K562 (cell line): ENCODE measurements around the gene LGALS7. TPM values are rescaled to one million over a fixed set of nuclear protein-coding genes. Genes with fewer than 3 reads are reported as not detected.
A peak's percentile ranks its signal among the peaks of the same experiment; 100 is the strongest.

Experiments
- BCLAF1 ChIP-seq, 2 experiments: fragments of 450-650 bp in 1 of 2; IDR thresholded peaks; 2 replicates each; pipeline ENCODE4 v1.6.1; 2011 to 2017; ENCODE audit warnings: low read depth in 2 of 2, antibody characterized with exemption in 1 of 2, borderline replicate concordance in 1 of 2, low read length in 1 of 2, mild to moderate bottlenecking in 1 of 2, mixed read lengths in 1 of 2; ENCODE audit not compliant: control insufficient read depth in 1 of 2
- CBX3 ChIP-seq, 2 experiments: IDR thresholded peaks; 1 replicate in 1 of 2; 2 replicates in 1 of 2; pipeline ENCODE4 v1.6.1; 2012; ENCODE audit warnings: inconsistent platforms in 2 of 2, low read length in 2 of 2, borderline replicate concordance in 1 of 2, control low read depth in 1 of 2
- DMBX1 ChIP-seq: fragments of 250-450 bp; sonication (Bioruptor Pico); IDR thresholded peaks from 2 replicates; pipeline ENCODE4 v1.8.0; 2022; ENCODE audit warnings: inconsistent platforms, mild to moderate bottlenecking, moderate library complexity, borderline replicate concordance
- EHMT2 ChIP-seq: fragments of 450-650 bp; IDR thresholded peaks from 2 replicates; pipeline ENCODE4 v1.6.1; 2018; ENCODE audit warnings: antibody characterized with exemption
- HMG20B ChIP-seq: fragments of 250-450 bp; sonication (Bioruptor Pico); IDR thresholded peaks from 2 replicates; pipeline ENCODE4 v1.5.0; 2021; ENCODE audit warnings: mild to moderate bottlenecking
- KDM5B ChIP-seq: fragments of 200-600 bp; sonication (generic); IDR thresholded peaks from 2 replicates; pipeline ENCODE4 v1.6.1; 2012; ENCODE audit warnings: low read depth, mild to moderate bottlenecking, moderate library complexity, low read length, control low read depth, inconsistent platforms; ENCODE audit not compliant: insufficient replicate concordance
- MCM5 ChIP-seq: fragments of 450-650 bp; IDR thresholded peaks from 2 replicates; pipeline ENCODE4 v1.6.1; 2016; ENCODE audit warnings: low read depth
- MEIS2 ChIP-seq: fragments of 450-650 bp; IDR thresholded peaks from 2 replicates; pipeline ENCODE4 v1.6.1; 2014; ENCODE audit warnings: mild to moderate bottlenecking; ENCODE audit not compliant: partially characterized antibody
- MTA3 ChIP-seq: fragments of 450-650 bp; formaldehyde crosslinking; IDR thresholded peaks from 2 replicates; pipeline ENCODE4 v1.6.1; 2017; ENCODE audit warnings: mild to moderate bottlenecking, borderline replicate concordance
- MYNN ChIP-seq, 2 experiments: sonication (generic); formaldehyde crosslinking in 1 of 2; IDR thresholded peaks; 2 replicates each; pipeline versions ENCODE4 v1.5.0 to v1.6.1; 2016 to 2020; ENCODE audit warnings: antibody characterized with exemption in 1 of 2, missing genetic modification reagents in 1 of 2
- NR2C1 ChIP-seq, 2 experiments: fragments of 450-650 bp; IDR thresholded peaks; 2 replicates each; pipeline ENCODE4 v1.6.1; 2017; ENCODE audit warnings: mild to moderate bottlenecking in 2 of 2, antibody characterized with exemption in 1 of 2, inconsistent platforms in 1 of 2, missing compliant biosample characterization in 1 of 2, missing genetic modification characterization in 1 of 2
- PKNOX1 ChIP-seq: fragments of 450-650 bp; IDR thresholded peaks from 2 replicates; pipeline ENCODE4 v1.6.1; 2016
- PRDM10 ChIP-seq: fragments of 450-650 bp; IDR thresholded peaks from 2 replicates; pipeline ENCODE4 v1.6.1; 2018; ENCODE audit not compliant: partially characterized antibody
- RNF2 ChIP-seq: sonication (generic); IDR thresholded peaks from 2 replicates; pipeline ENCODE4 v1.6.1; 2016
- SRSF9 ChIP-seq: fragments of 200-400 bp; formaldehyde crosslinking; IDR thresholded peaks from 2 replicates; pipeline ENCODE4 v1.6.1; 2017; ENCODE audit warnings: low read depth, low read length, borderline replicate concordance
- ZBTB5 ChIP-seq: fragments of 450-650 bp; IDR thresholded peaks from 2 replicates; pipeline ENCODE4 v1.6.1; 2017; ENCODE audit warnings: antibody characterized with exemption
- ZNF717 ChIP-seq: fragments of 250-450 bp; sonication (Bioruptor Pico); IDR thresholded peaks from 2 replicates; pipeline ENCODE4 v1.5.0; 2021
- polyA plus RNA-seq, 8 experiments: library from polyadenylated mRNA; depleted of rRNA in 4 of 8; stranded (reverse) in 5 of 8; unstranded in 3 of 8; fragments of >200 nt; fragmentation: Nextera tagmentation in 2 of 8; fragmentation: Illumina TruSeq in 1 of 8; extraction: Ambion mirVana in 2 of 8; extraction: Trizol in 1 of 8; gene quantifications; 2 replicates each; pipeline versions ENCODE4 v1.2.1 to v1.2.3, GENCODE V29; 2011 to 2014; ENCODE audit warnings: inconsistent platforms in 1 of 8, missing spikeins in 1 of 8
- total RNA-seq, 7 experiments: library from RNA; depleted of rRNA in 6 of 7; stranded (reverse); fragments of >200 nt in 6 of 7; fragmentation: Illumina TruSeq in 2 of 7; extraction: Trizol in 2 of 7; gene quantifications; 2 replicates each; pipeline versions ENCODE4 v1.2.1 to v1.2.3, GENCODE V29; 2011 to 2021; ENCODE audit warnings: low replicate concordance in 1 of 7

Gene LGALS7
- total and polyA plus RNA-seq, 9 of the 15 experiments (the other 6 are each of a cell fraction or from before 2014, with no cell fraction given): not detected

- no peak for TF ChIP-seq ZBTB5
- peak; percentile 49; the same call in 1 of the 2 replicates for TF ChIP-seq MYNN (IDR thresholded peaks at IDR 0.05)
- no peak for TF ChIP-seq MYNN (CRISPR knock-in tag; IDR thresholded peaks at IDR 0.05)
- TF ChIP-seq EHMT2: 0 out of 2 replicates have a peak, but pooled peaks have one; percentile 17
- 0 out of 4 replicates have a peak, but pooled peaks of 1 of the 2 experiments have one; percentile 44 for TF ChIP-seq BCLAF1 (IDR thresholded peaks at IDR 0.05; ENCODE audit: borderline replicate concordance in 1 of 2, control insufficient read depth in 1 of 2, low read depth in 2 of 2, low read length in 1 of 2)
- TF ChIP-seq KDM5B: no peak
- TF ChIP-seq PRDM10: no peak
- TF ChIP-seq MTA3: peak; percentile 51; the same call in 1 of the 2 replicates
- TF ChIP-seq SRSF9: no peak
- TF ChIP-seq DMBX1 (CRISPR knock-in tag): no peak
- TF ChIP-seq NR2C1 (IDR thresholded peaks at IDR 0.05): peak; percentile 84
- peak; percentile 87 for TF ChIP-seq NR2C1 (tag; IDR thresholded peaks at IDR 0.05)
- no peak for TF ChIP-seq MCM5
- no peak for TF ChIP-seq MEIS2
- peak in 1 of 2 experiments; percentile 23; a peak in 1 of 3 replicates for TF ChIP-seq CBX3 (IDR thresholded peaks at IDR 0.05; ENCODE audit: borderline replicate concordance in 1 of 2, low read length in 2 of 2)
- peak; percentile 97 for TF ChIP-seq RNF2
- TF ChIP-seq ZNF717: no peak
- peak; percentile 41; the same call in 1 of the 2 replicates for TF ChIP-seq PKNOX1
- no peak for TF ChIP-seq HMG20B (CRISPR knock-in tag)
These were observed 46.1 kb upstream of the LGALS7 start (continued) for GRCh38 chr19:38819231-38819920.
